NCI-H187 (cell line): Measurements from ENCODE around the gene MDFIC.

Source experiments
- DNase-seq, 2 experiments: peaks; one replicate each; lab custom pipeline; 2025; lab: John Stamatoyannopoulos, UW

Gene MDFIC

DNA sequence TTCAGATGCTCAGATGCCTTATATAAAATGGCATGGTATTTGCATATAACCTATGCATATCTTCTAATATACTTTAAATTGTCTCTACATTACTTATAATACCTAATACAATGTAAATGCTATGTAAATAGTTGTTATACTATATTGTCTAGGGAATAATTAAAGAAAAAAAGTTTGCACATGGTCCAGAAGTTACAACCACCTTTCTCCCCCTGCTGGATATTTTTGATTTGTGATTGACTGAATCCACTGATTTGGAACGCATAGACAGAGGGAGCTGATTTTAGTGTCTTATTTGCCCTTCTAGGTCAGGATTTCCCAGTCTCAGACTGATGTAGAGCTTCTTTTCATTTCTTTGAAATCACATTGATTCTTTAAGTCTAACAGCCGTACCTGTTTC lies 31.8 kb downstream of the MDFIC start:
- DNase-seq: no peak

GRCh38 chr7:114956702-114957101 lies 34.8 kb downstream of the MDFIC start:
- no peak for DNase-seq

GRCh38 chr7:114957444-114957843 lies 35.5 kb downstream of the MDFIC start:
- no peak for DNase-seq

- no peak for DNase-seq
These were observed 38.0 kb downstream of the MDFIC start for GRCh38 chr7:114959931-114960330.

GRCh38 chr7:114962441-114962840 lies 40.5 kb downstream of the MDFIC start:
- no peak for DNase-seq

DNA sequence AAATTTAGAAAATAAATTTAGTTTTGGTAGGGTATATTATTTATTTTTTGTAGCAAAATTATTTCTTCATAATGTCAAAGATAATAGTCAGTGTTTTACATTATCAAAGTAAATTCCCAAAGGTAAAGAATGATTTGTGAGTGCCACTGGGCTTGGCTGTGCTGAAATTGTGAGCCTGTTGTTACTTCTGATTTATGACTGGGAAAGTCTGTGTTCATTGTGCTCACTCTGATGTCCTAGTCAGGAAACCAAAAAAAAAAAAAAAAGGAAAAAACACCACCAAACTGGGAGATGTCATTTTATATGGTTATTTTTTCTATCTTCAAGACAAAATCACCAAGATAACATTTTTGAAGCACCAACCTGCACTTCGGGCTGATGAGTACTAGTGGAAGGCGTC lies 44.3 kb downstream of the MDFIC start:
- DNase-seq: no peak

DNA sequence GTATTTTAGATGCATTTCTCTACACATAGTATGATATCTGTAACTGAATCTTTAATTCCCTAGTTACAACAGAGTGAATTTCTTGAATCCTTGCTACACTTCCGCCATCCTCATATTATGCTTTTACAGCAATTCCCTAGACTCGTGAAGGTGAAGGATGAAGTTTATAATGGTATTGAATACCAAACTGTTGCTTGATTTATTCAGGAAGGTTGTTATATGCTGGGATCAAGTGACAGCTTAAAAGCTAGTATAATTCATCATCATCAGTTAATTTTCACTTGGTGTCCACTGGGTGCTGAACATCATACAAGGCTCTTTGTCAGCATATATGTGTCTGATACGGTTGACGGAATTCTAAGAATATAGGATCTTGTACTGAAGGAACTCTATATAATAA lies 47.2 kb downstream of the MDFIC start:
- DNase-seq: no peak

DNA sequence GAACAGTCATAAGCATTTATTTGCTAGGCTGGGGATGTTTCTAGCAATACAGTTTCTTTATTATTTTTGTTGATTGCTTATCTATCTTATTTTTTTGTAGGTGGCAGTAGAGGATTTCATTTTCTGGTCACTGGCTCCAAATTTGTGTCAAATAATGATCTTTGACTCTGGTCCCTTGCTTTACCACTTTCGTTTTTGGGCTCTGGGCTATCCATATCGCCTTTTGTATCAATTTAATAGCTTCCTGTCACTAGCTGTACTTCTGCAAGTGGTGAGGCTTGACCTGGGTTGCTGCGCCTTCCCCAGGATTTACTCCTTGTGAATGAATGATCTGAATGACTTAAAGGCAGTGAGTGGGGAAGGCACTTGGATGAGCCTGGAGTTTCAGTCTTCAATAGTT lies 48.4 kb downstream of the MDFIC start:
- no peak for DNase-seq

- DNase-seq: no peak
These were observed 48.8 kb downstream of the MDFIC start for GRCh38 chr7:114970732-114971131.

DNA sequence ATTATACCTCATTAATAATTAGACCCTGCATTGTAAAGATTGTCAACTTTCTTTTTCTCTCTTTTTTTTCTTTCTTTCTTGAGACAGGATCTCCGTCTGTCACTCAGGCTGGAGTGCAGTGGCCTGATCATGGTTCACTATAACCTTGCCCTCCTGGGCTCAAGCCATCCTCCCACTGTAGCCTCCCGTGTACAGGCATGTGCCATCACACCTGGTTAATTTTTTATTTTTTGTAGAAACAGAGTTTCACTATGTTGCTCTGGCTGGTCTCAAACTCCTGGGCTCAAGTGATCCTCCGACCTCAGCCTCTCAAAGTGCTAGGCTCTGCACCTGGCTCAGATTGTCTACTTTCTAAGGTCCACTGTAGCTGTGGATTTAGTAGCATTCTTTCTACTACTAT lies 50.7 kb downstream of the MDFIC start:
- no peak for DNase-seq

DNA sequence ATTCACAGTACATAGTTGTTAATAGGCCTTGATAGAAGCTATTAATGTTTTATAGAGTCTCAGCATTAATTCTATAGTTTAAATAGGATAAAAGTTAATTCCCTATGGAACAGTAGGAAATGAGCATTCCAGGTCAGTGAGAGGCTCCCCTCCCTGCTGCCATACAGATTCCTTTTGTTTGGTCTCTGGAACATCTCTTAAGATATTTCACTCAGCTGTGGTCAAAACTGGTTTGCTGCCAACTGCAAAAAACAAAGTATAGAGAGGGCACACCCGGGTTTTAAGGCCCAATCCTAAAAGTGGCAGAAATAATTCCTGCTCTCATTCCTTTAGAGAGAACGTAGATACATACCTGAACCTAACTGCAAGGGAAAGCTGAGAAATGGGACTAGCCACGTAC lies 51.3 kb downstream of the MDFIC start:
- no peak for DNase-seq

DNA sequence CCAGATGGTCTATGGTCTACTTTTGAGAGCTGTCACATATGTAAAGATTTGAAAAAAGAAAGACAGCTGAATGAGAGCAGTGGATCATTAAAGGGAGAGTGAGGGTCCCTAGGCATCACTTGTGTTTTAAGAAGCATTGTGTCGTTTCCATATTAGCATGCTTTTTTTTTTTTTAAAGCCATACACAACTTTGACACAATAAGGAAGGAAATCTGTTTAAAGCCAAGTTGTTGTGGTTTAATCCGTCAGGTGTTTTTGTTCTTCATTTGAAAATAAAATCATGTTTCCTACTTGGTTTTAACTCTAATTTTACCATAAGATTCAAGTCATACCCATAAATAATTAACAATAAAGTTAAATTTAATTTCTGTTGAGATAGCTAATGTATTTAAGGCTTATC lies 53.5 kb downstream of the MDFIC start:
- DNase-seq: no peak

DNA sequence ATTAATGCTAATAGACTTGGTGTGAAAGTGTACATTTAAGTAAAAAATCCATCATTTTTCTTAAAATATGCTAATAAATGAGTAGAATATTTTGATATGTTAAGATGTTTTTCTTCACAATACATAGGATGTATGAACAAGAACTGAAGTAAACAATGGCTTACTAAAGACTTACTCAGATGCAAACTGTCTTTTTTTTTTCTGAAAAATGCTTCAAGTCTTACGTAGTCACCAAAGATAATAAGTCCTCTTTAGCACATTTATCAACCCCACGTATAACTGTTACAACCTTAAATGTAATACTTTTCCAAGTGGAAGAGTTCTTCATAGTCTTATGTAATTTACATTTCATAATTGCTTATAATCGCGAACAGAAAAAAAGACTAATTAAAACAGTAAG lies 54.8 kb downstream of the MDFIC start:
- no peak for DNase-seq

- no peak for DNase-seq
These were observed 55.4 kb downstream of the MDFIC start for GRCh38 chr7:114977277-114977676.

DNA sequence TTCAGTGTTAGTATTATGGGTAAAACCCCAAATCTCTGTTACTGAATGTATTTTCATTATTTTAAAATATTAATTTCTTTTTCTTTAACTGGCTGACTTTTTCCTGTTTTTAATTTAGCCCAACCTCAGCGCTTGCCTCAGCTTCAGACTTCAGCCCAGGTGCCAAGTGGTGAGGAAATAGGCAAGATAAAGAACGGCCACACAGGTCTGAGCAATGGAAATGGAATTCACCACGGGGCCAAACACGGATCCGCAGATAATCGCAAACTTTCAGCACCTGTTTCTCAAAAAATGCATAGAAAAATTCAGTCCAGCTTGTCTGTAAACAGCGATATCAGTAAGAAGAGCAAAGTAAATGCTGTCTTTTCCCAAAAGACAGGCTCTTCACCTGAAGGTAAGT lies 57.5 kb downstream of the MDFIC start:
- no peak for DNase-seq

DNA sequence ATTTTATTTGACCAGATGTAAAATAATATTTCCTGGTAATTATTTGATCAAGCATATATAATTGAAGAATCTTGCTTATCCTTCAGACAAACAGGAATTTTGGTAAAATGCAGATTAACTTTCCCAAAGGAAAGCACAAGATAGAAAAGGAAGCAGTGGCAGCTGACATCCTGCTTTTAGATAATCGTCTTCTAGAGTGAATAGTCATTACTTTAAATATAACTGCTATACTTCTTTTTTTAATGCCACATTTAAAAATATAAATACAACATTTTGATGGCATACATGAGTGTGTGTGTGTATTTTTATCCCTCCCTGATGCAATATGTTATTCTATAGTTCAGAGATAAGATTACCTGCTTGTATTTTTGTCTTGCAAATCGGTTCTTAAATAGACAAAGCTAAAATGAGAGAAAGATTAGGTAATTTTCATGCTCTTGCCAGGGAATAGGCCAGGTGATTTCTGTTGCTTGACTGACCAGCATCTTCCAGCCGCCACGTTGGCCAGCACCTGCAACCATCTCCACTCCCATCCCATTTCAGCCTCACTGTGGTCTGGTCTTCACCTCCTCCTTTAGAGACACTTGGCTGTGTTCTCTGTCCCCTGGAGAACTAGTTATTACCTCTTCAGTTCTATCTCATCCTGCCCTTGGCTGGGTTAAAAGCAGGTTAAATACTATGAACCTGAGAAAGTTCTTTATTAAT lies 58.1 kb downstream of the MDFIC start:
- no peak for DNase-seq

GRCh38 chr7:114981323-114981722 lies 59.4 kb downstream of the MDFIC start:
- DNase-seq: no peak

GRCh38 chr7:114985116-114985715 lies 63.3 kb downstream of the MDFIC start:
- no peak for DNase-seq

GRCh38 chr7:114986190-114987180 lies 64.6 kb downstream of the MDFIC start:
- no peak for DNase-seq

DNA sequence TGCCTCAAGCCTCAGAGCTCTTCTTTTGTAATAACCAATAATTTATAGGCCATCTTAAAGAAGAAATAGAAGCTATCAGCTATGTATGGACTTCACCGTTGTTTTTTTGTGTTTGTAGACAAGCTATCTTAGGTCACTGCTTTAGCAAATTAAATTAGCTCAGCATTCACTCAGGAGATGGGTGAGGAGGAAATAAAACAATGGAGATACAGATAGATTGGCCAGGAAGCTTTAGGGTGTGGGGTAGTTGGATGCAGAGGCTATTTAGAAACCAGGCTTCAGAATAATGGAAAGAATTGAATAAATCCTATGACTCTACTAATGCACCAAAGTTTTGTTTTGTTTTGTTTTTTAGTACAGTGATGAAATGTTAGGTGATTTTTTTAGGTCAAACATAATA lies 66.1 kb downstream of the MDFIC start:
- no peak for DNase-seq

- DNase-seq: no peak
These were observed 67.0 kb downstream of the MDFIC start for GRCh38 chr7:114988755-114989375.

GRCh38 chr7:114989531-114989930 lies 67.6 kb downstream of the MDFIC start:
- no peak for DNase-seq
